Suprapubic skin (tissue), 4 donors: ENCODE data around the gene VSTM2B. TPM values are rescaled to one million over a fixed set of nuclear protein-coding genes. Genes with fewer than 3 reads are reported as not detected.

ENCODE experiments used
- DNase-seq, 2 donors: peaks; one replicate each; pipeline ENCODE4 v3.0.0-alpha.2; 2019; ENCODE audit warnings: low spot score in 2 of 2
- H3K27ac ChIP-seq: fragments of 200-600 bp; sonication (generic); one replicate; pipeline ENCODE4 v1.5.1; 2019
- H3K27me3 ChIP-seq: fragments of 200-600 bp; sonication (generic); one replicate; pipeline ENCODE4 v1.5.1; 2019
- H3K36me3 ChIP-seq: fragments of 200-600 bp; sonication (generic); one replicate; pipeline ENCODE4 v1.5.1; 2019
- H3K4me1 ChIP-seq: fragments of 200-600 bp; sonication (generic); one replicate; pipeline ENCODE4 v1.5.1; 2019
- H3K4me3 ChIP-seq: fragments of 200-600 bp; sonication (generic); one replicate; pipeline ENCODE4 v1.5.1; 2019; ENCODE audit warnings: mild to moderate bottlenecking
- H3K9me3 ChIP-seq: fragments of 200-600 bp; sonication (generic); one replicate; pipeline ENCODE4 v1.5.1; 2019
- EP300 ChIP-seq: sonication (generic); formaldehyde crosslinking; IDR thresholded peaks from one replicate; pipeline ENCODE4 v1.6.1; 2017; ENCODE audit warnings: antibody characterized with exemption
- POLR2A ChIP-seq, 2 donors: fragments of 450-650 bp; IDR thresholded peaks; one replicate each; pipeline ENCODE4 v1.6.1; 2017; ENCODE audit warnings: antibody characterized with exemption in 2 of 2, mild to moderate bottlenecking in 2 of 2, moderate library complexity in 2 of 2
- POLR2AphosphoS5 ChIP-seq, 3 donors: sonication (generic); formaldehyde crosslinking; IDR thresholded peaks; one replicate each; pipeline ENCODE4 v1.6.1; 2017; ENCODE audit warnings: antibody characterized with exemption in 3 of 3
- WGBS: methylation state at CpG from one replicate; pipeline ENCODE4 v1.1.5; 2018; 5-methylcytosine and 5-hydroxymethylcytosine counted together
- total RNA-seq, 4 donors: library from RNA; depleted of rRNA; stranded (reverse); fragments of >200 nt; gene quantifications; one replicate each; pipeline ENCODE4 v1.1.0, GENCODE V29; 2016
- TF ChIP-seq, protein P1 (sequence below), 2 donors: fragments of 200-600 bp in 1 of 2; fragments of 450-650 bp in 1 of 2; sonication (generic) in 1 of 2; IDR thresholded peaks; one replicate each; pipeline ENCODE4 v1.5.1; 2016 to 2019; ENCODE audit warnings: antibody characterized with exemption in 2 of 2, mild to moderate bottlenecking in 1 of 2, moderate library complexity in 1 of 2

Gene VSTM2B
- total RNA-seq, 4 donors from 2014 or later, result not detected

DNA sequence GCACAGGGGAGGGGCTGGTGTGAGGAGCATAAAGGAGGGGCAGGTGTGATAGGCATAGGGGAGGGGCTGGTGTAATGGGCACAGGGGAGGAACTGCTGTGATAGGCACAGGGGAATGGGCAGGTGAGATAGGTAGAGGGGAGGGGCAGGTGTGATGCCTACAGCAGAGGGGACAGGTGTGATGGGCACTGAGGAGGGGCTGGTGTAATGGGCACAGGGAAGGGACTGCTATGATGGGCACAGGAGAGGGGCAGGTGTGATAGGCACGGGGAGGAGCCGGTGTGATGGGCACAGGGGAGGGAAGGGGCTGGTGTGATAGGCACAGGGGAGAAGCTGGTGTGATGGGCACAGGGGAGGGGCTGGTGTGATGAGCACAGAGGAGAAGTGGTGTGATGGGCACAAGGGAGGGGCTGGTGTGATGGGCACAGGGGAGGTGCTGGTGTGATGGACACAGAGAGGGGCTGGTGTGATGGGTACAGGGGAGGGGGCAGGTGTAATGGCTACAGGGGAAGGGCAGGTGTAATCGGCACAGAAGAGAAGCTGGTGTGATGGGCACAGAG is 40.8 kb downstream of the VSTM2B start:
- Histone ChIP-seq H3K36me3 (no peaks in the 10 kb centered on the region), H3K9me3 (no peaks in the 10 kb centered on the region), H3K4me1 (no peaks in the 10 kb centered on the region), H3K27me3 (peaks cover 69% of the 10 kb centered on the region), H3K4me3 (no peak overlapping the region), H3K27ac (no peak overlapping the region)
- peak in 1 of 2 donors; percentile 23 for DNase-seq
- no peak for TF ChIP-seq POLR2A (IDR thresholded peaks at IDR 0.05)
- no peak for TF ChIP-seq EP300
- no peak for TF ChIP-seq POLR2AphosphoS5 (IDR thresholded peaks at IDR 0.05)
- TF ChIP-seq, protein P1, sequence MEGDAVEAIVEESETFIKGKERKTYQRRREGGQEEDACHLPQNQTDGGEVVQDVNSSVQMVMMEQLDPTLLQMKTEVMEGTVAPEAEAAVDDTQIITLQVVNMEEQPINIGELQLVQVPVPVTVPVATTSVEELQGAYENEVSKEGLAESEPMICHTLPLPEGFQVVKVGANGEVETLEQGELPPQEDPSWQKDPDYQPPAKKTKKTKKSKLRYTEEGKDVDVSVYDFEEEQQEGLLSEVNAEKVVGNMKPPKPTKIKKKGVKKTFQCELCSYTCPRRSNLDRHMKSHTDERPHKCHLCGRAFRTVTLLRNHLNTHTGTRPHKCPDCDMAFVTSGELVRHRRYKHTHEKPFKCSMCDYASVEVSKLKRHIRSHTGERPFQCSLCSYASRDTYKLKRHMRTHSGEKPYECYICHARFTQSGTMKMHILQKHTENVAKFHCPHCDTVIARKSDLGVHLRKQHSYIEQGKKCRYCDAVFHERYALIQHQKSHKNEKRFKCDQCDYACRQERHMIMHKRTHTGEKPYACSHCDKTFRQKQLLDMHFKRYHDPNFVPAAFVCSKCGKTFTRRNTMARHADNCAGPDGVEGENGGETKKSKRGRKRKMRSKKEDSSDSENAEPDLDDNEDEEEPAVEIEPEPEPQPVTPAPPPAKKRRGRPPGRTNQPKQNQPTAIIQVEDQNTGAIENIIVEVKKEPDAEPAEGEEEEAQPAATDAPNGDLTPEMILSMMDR (IDR thresholded peaks at IDR 0.05), result no peak
- 83% methylated on average over 3 of the region's 3 CpGs for WGBS

DNA sequence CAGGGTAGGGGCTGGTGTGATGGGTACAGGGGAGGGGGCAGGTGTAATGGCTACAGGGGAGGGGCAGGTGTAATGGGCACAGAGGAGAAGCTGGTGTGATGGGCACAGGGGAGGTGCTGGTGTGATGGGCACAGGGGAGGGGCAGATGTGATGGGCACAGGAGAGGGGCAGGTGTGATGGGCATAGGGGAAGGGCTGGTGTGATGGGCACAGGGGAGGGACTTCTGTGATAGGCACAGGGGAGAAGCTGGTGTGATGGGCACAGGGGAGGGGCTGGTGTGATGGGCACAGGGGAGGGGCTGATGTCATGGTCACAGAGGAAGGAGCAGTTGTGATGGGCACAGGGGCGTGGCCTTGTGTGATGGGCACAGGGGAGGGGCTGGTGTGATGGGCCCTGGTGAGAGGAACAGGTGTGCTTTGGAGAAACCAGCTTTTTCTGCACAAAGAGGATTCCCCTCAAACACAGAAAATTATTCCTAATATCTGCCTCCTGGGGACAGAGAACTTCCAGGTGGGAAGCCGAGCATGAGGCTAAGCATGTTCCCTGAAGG is 41.6 kb downstream of the VSTM2B start:
- TF ChIP-seq EP300 (no peak), POLR2AphosphoS5 (IDR thresholded peaks at IDR 0.05) (no peak), POLR2A (IDR thresholded peaks at IDR 0.05) (no peak)
- TF ChIP-seq, protein P1 (IDR thresholded peaks at IDR 0.05), result no peak
- Histone ChIP-seq H3K27ac (no peak overlapping the region), H3K27me3 (peaks cover 75% of the 10 kb centered on the region), H3K4me3 (no peak overlapping the region), H3K4me1 (no peaks in the 10 kb centered on the region), H3K9me3 (no peaks in the 10 kb centered on the region), H3K36me3 (no peaks in the 10 kb centered on the region)
- DNase-seq, result peak in 1 of 2 donors; percentile 4
- 67% methylated on average over 2 of the region's 2 CpGs for WGBS

DNA sequence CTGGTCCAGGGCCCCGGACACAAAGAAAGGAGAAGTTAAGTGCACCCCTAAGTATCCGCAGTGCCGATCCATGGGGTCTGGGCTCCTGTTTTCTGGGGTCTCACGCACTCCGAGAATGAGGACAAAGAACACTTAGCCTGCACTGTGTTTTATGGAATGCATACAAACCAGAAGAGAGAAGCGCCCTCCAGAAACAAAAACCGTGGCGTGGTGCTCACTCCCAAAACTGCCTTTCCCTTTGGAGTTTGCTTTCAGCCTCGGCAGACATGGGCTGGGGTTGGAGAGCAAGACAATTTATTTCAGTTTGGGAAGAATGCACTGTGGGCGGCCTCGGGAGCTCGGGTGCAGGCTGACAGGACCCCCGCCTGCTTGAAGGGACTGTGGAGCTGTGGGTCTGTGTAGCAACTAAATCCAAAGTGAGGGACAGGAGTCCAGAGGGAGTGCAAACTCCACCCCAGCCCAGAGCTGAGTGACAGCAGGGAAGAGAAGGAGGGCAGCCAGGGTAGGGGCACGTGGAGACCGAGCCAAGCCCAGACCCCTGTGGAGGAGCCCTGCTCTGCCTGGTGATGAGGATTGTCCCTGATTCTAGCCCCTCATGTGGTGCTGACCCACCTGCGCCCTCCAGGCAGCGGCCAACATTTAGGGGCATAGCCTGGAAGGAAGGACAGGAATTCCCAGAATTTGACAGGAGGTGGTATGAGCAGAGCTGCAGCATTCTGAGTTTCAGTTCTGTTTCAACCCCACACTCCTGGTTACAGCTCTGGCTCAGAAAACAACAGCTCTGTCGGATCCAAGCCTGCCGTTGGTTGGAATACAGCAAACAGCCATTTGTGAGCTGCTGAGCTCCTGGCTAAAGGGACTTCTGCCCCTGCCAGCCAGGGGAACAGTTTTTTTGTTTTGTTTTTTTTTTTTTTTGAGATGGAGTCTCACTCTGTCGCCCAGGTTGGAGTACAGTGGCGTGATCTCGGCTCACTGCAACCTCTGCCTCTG is 42.5 kb downstream of the VSTM2B start:
- Histone ChIP-seq H3K4me3 (no peak overlapping the region), H3K27me3 (peaks cover 73% of the 10 kb centered on the region), H3K9me3 (no peaks in the 10 kb centered on the region), H3K4me1 (no peaks in the 10 kb centered on the region), H3K27ac (no peak overlapping the region), H3K36me3 (no peaks in the 10 kb centered on the region)
- WGBS, result 64% methylated on average over 18 of the region's 22 CpGs
- TF ChIP-seq EP300 (no peak), POLR2AphosphoS5 (IDR thresholded peaks at IDR 0.05) (no peak), POLR2A (IDR thresholded peaks at IDR 0.05) (no peak)
- TF ChIP-seq, protein P1 (IDR thresholded peaks at IDR 0.05), result no peak
- peak in 1 of 2 donors; percentile 58 for DNase-seq

DNA sequence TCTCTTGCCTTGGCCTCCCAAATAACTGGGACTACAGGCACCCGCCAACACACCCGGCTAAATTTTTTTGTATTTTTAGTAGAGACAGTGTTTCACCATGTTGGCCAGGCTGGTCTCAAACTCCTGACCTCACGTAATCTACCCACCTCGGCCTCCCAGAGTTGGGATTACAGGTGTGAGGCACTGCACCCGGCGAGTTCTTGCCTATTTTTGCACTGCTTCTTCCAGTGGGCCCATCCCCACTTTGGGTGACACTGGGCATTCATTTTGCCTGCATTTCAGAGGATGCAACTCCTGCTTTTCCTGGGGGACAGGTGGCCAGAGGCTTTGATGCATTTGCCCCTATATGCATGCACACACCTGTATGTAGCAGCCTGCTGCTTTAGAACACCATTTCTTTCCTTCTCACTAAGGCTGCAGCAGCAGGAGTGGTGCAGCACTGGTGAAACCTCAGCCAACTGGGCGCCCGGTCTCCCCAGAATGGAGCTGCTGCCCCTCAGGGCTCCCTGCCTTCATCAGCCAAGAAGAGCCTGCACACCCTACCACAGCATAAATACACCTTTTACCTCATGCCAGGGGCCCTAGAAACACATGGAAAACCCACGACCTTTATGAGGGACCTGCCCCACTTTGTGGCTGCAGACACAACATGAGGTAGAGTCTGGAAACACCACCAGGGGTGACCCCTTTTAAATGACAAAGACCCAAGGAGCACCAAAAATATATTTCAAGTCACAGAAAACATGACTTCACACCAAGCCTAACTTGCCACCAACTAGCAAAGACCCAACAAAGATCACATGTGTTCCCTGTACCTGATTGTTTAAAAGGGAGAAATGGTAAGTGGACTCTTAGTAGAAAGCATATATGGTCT is 43.5 kb downstream of the VSTM2B start:
- TF ChIP-seq EP300 (no peak), POLR2AphosphoS5 (IDR thresholded peaks at IDR 0.05) (no peak), POLR2A (IDR thresholded peaks at IDR 0.05) (no peak)
- TF ChIP-seq, protein P1 (IDR thresholded peaks at IDR 0.05), result no peak
- H3K27me3 ChIP-seq, result peaks cover 75% of the 10 kb centered on the region
- no peak overlapping the region for H3K4me3 ChIP-seq
- no peak overlapping the region for H3K27ac ChIP-seq
- 72% methylated on average over 9 of the region's 9 CpGs for WGBS
- no peaks in the 10 kb centered on the region for H3K36me3 ChIP-seq
- DNase-seq, result peak in 1 of 2 donors; percentile 66
- no peaks in the 10 kb centered on the region for H3K4me1 ChIP-seq
- no peaks in the 10 kb centered on the region for H3K9me3 ChIP-seq
